Nephron progenitor cell (in vitro differentiated cells): ENCODE data around the gene NSUN7.

Source experiments
- DNase-seq: peaks from one replicate; pipeline ENCODE4 v3.0.0; 2021
- H3K27ac Mint-ChIP-seq: 2 replicates; pipeline ENCODE4 v1.8.0; 2021; ENCODE audit warnings: mild to moderate bottlenecking, moderate library complexity, mixed read lengths
- H3K27me3 Mint-ChIP-seq: 2 replicates; pipeline ENCODE4 v1.8.0; 2021; ENCODE audit warnings: mild to moderate bottlenecking, low read depth, mixed read lengths; ENCODE audit not compliant: poor library complexity
- H3K36me3 Mint-ChIP-seq: 2 replicates; pipeline ENCODE4 v1.8.0; 2021; ENCODE audit warnings: low read depth, mixed read lengths
- H3K4me1 Mint-ChIP-seq: 2 replicates; pipeline ENCODE4 v1.8.0; 2021; ENCODE audit warnings: mixed read lengths
- H3K4me3 Mint-ChIP-seq: 2 replicates; pipeline ENCODE4 v1.8.0; 2021; ENCODE audit warnings: mild to moderate bottlenecking, moderate library complexity, mixed read lengths
- H3K9me3 Mint-ChIP-seq: 2 replicates; pipeline ENCODE4 v1.8.0; 2021; ENCODE audit warnings: mild to moderate bottlenecking, moderate library complexity, mixed read lengths
- TF ChIP-seq, protein P1 (sequence below): fragments of 200-600 bp; sonication (generic); IDR thresholded peaks from 2 replicates; pipeline ENCODE4 v1.5.0; 2021; ENCODE audit warnings: antibody characterized with exemption

The NSUN7 gene

GRCh38 chr4:40857956-40858355 lies 108.2 kb downstream of the NSUN7 start:
- TF ChIP-seq, protein P1, sequence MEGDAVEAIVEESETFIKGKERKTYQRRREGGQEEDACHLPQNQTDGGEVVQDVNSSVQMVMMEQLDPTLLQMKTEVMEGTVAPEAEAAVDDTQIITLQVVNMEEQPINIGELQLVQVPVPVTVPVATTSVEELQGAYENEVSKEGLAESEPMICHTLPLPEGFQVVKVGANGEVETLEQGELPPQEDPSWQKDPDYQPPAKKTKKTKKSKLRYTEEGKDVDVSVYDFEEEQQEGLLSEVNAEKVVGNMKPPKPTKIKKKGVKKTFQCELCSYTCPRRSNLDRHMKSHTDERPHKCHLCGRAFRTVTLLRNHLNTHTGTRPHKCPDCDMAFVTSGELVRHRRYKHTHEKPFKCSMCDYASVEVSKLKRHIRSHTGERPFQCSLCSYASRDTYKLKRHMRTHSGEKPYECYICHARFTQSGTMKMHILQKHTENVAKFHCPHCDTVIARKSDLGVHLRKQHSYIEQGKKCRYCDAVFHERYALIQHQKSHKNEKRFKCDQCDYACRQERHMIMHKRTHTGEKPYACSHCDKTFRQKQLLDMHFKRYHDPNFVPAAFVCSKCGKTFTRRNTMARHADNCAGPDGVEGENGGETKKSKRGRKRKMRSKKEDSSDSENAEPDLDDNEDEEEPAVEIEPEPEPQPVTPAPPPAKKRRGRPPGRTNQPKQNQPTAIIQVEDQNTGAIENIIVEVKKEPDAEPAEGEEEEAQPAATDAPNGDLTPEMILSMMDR = no peak
- Mint-ChIP-seq H3K36me3 (peaks cover 12% of the 10 kb centered on the region), H3K4me3 (peak overlapping the region; percentile 64), H3K9me3 (no peaks in the 10 kb centered on the region), H3K27ac (no peak overlapping the region), H3K4me1 (peaks cover 30% of the 10 kb centered on the region), H3K27me3 (peaks cover 18% of the 10 kb centered on the region)
- no peak for DNase-seq

- Mint-ChIP-seq H3K4me3 (no peak overlapping the region), H3K4me1 (peaks cover 30% of the 10 kb centered on the region), H3K27ac (no peak overlapping the region), H3K9me3 (no peaks in the 10 kb centered on the region), H3K36me3 (peaks cover 1% of the 10 kb centered on the region), H3K27me3 (peaks cover 21% of the 10 kb centered on the region)
- DNase-seq = no peak
- TF ChIP-seq, protein P1 = no peak
These were observed 109.2 kb downstream of the NSUN7 start for GRCh38 chr4:40858962-40859361.
